K562 (cell line): ENCODE measurements around the gene LGALS8.

Source experiments
- CBFB ChIP-seq: sonication (generic); formaldehyde crosslinking; IDR thresholded peaks from 2 replicates; pipeline ENCODE4 v1.4.0; 2020; ENCODE audit warnings: mild to moderate bottlenecking, missing genetic modification reagents
- CTCF ChIP-seq, 3 experiments: IDR thresholded peaks in 2 of 3; conservative IDR thresholded peaks in 1 of 3; 2 replicates each; pipeline ENCODE4 v1.5.1; 2011 to 2012; ENCODE audit warnings: low read length in 3 of 3, mild to moderate bottlenecking in 3 of 3, control low read depth in 2 of 3, improper control_type of control experiment in 1 of 3, inconsistent platforms in 1 of 3, low read depth in 1 of 3, mixed read lengths in 1 of 3, moderate library complexity in 1 of 3; ENCODE audit not compliant: insufficient read depth in 2 of 3
- DACH1 ChIP-seq: fragments of 450-650 bp; IDR thresholded peaks from 2 replicates; pipeline ENCODE4 v1.6.1; 2018; ENCODE audit not compliant: partially characterized antibody
- MAZ ChIP-seq, 2 experiments: fragments of 450-650 bp in 1 of 2; sonication (generic) in 1 of 2; formaldehyde crosslinking; IDR thresholded peaks in 1 of 2; conservative IDR thresholded peaks in 1 of 2; 2 replicates each; pipeline versions ENCODE4 v1.4.0 to v1.5.0; 2020; ENCODE audit warnings: mild to moderate bottlenecking in 1 of 2, missing genetic modification reagents in 1 of 2
- MYC ChIP-seq, 2 experiments: fragments of 250-450 bp in 1 of 2; sonication (Bioruptor Pico) in 1 of 2; IDR thresholded peaks; 2 replicates each; pipeline versions ENCODE4 v1.5.1 to v1.6.1; 2012 to 2021; ENCODE audit warnings: low read depth in 2 of 2, borderline replicate concordance in 1 of 2, improper control_type of control experiment in 1 of 2, low read length in 1 of 2, mild to moderate bottlenecking in 1 of 2, moderate library complexity in 1 of 2
- SIX5 ChIP-seq, 2 experiments: IDR thresholded peaks; 2 replicates each; pipeline ENCODE4 v1.6.1; 2011; ENCODE audit warnings: low read length in 2 of 2, borderline replicate concordance in 1 of 2, low read depth in 1 of 2, mild to moderate bottlenecking in 1 of 2, moderate library complexity in 1 of 2; ENCODE audit not compliant: insufficient read depth in 1 of 2
- SREBF2 ChIP-seq: sonication (generic); formaldehyde crosslinking; IDR thresholded peaks from 2 replicates; pipeline ENCODE4 v1.4.0; 2020; ENCODE audit warnings: mild to moderate bottlenecking, missing genetic modification reagents
- TCF7L2 ChIP-seq: fragments of 150-350 bp; IDR thresholded peaks from 2 replicates; pipeline ENCODE4 v1.6.1; 2016; ENCODE audit warnings: low read depth, mild to moderate bottlenecking, low read length, moderate library complexity
- ZBTB11 ChIP-seq, 3 experiments: fragments of 200-800 bp in 1 of 3; fragments of 250-450 bp in 1 of 3; fragments of 450-650 bp in 1 of 3; sonication (Bioruptor Pico) in 1 of 3; sonication (Bioruptor generic) in 1 of 3; formaldehyde crosslinking in 1 of 3; IDR thresholded peaks; 2 replicates each; pipeline versions ENCODE4 v1.6.1 to v1.8.0; 2016 to 2022; ENCODE audit warnings: mild to moderate bottlenecking in 2 of 3, missing genetic modification characterization in 2 of 3, missing compliant biosample characterization in 1 of 3, moderate library complexity in 1 of 3
- ZNF274 ChIP-seq: IDR thresholded peaks from 2 replicates; pipeline ENCODE4 v1.6.1; 2011; ENCODE audit warnings: low read depth, mild to moderate bottlenecking, low read length, moderate library complexity, borderline replicate concordance
- TF ChIP-seq, protein P1 (sequence below), 2 experiments: fragments of 450-650 bp; formaldehyde crosslinking in 1 of 2; IDR thresholded peaks; 2 replicates each; pipeline versions ENCODE4 v1.4.0 to v1.6.1; 2014 to 2020; ENCODE audit warnings: mild to moderate bottlenecking in 2 of 2, borderline replicate concordance in 1 of 2, low read depth in 1 of 2
- TF ChIP-seq, protein P2 (sequence below): fragments of 250-450 bp; sonication (Bioruptor Pico); IDR thresholded peaks from 2 replicates; pipeline ENCODE4 v1.8.0; 2022; ENCODE audit warnings: moderate library complexity, mild to moderate bottlenecking, inconsistent platforms

GRCh38 chr1:236576004-236576403 lies 52.2 kb downstream of the LGALS8 start:
- TF ChIP-seq TCF7L2 (no peak), ZBTB11 (CRISPR knock-in tag; IDR thresholded peaks at IDR 0.05) (no peak), ZNF274 (no peak), MYC (IDR thresholded peaks at IDR 0.05; ENCODE audit: low read depth, low read length) (no peak), MYC (CRISPR knock-in tag; IDR thresholded peaks at IDR 0.05; ENCODE audit: borderline replicate concordance, low read depth) (no peak), SIX5 (IDR thresholded peaks at IDR 0.05; ENCODE audit: borderline replicate concordance in 1 of 2, insufficient read depth in 1 of 2, low read depth in 1 of 2, low read length in 2 of 2) (no peak), CBFB (no peak), DACH1 (no peak), SREBF2 (CRISPR knock-in tag) (no peak), MAZ (CRISPR knock-in tag; conservative IDR thresholded peaks at IDR 0.05 in 1 of 2, IDR thresholded peaks at IDR 0.05 in 1 of 2) (no peak), CTCF (IDR thresholded peaks at IDR 0.05 in 2 of 3, conservative IDR thresholded peaks at IDR 0.05 in 1 of 3; ENCODE audit: insufficient read depth in 2 of 3, low read depth in 1 of 3, low read length in 3 of 3) (no peak)
- TF ChIP-seq, protein P1, sequence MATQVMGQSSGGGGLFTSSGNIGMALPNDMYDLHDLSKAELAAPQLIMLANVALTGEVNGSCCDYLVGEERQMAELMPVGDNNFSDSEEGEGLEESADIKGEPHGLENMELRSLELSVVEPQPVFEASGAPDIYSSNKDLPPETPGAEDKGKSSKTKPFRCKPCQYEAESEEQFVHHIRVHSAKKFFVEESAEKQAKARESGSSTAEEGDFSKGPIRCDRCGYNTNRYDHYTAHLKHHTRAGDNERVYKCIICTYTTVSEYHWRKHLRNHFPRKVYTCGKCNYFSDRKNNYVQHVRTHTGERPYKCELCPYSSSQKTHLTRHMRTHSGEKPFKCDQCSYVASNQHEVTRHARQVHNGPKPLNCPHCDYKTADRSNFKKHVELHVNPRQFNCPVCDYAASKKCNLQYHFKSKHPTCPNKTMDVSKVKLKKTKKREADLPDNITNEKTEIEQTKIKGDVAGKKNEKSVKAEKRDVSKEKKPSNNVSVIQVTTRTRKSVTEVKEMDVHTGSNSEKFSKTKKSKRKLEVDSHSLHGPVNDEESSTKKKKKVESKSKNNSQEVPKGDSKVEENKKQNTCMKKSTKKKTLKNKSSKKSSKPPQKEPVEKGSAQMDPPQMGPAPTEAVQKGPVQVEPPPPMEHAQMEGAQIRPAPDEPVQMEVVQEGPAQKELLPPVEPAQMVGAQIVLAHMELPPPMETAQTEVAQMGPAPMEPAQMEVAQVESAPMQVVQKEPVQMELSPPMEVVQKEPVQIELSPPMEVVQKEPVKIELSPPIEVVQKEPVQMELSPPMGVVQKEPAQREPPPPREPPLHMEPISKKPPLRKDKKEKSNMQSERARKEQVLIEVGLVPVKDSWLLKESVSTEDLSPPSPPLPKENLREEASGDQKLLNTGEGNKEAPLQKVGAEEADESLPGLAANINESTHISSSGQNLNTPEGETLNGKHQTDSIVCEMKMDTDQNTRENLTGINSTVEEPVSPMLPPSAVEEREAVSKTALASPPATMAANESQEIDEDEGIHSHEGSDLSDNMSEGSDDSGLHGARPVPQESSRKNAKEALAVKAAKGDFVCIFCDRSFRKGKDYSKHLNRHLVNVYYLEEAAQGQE (IDR thresholded peaks at IDR 0.05; ENCODE audit: borderline replicate concordance): no peak
- TF ChIP-seq, protein P1 (CRISPR knock-in tag; IDR thresholded peaks at IDR 0.05; ENCODE audit: low read depth): no peak
- TF ChIP-seq, protein P2, sequence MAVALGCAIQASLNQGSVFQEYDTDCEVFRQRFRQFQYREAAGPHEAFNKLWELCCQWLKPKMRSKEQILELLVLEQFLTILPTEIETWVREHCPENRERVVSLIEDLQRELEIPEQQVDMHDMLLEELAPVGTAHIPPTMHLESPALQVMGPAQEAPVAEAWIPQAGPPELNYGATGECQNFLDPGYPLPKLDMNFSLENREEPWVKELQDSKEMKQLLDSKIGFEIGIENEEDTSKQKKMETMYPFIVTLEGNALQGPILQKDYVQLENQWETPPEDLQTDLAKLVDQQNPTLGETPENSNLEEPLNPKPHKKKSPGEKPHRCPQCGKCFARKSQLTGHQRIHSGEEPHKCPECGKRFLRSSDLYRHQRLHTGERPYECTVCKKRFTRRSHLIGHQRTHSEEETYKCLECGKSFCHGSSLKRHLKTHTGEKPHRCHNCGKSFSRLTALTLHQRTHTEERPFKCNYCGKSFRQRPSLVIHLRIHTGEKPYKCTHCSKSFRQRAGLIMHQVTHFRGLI (CRISPR knock-in tag): no peak
